ENCODE results near the gene SLC5A9.
"Not testable (repeated sequence)": the region's sequence is repeated elsewhere in the genome, so short reads cannot be mapped to it uniquely, and the experiment has no call there.

The SLC5A9 gene
- 0 reads per million in 2 donors for total RNA-seq

DNA sequence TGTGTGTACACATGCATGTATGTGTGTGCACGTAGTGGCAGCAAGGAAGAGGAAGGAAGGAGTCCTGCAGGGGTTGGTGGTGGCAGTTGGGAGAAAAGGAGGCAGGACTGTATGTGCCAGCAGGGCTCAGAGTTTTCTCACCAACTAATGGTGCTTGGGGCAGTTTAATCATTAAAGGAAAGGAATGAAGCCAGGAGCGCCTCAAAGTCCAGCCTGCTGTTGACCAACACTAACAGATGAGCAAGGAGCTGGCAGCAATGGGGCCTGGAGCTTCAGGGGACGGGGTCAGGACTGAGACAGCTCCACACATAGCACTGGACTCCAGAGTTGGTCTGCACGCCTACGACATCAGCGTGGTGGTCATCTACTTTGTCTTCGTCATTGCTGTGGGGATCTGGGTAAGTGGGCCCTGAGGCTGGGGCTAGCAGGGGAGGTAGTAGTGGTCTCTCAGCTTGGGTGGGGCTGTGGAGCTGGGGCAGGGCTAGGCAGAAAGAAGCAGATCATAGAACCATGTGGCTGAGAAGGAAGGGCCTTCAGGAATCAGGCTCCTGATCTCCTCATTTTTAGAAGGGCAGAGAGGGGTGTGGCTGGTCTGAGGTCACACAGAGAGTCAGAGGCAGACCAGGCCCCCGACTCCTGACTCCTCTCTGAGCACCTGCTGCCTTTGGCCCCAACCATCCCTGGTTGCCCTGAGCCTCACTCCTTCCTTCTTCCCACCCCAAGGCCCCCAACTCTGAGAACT lies at the start of gene SLC5A9:
Gene SLC5A9, plus strand, starts transcription at position 216 of the 742 bp plus-strand sequence. Its CDS starts 21 bp downstream, at position 237.
- no peak for DNase-seq

DNA sequence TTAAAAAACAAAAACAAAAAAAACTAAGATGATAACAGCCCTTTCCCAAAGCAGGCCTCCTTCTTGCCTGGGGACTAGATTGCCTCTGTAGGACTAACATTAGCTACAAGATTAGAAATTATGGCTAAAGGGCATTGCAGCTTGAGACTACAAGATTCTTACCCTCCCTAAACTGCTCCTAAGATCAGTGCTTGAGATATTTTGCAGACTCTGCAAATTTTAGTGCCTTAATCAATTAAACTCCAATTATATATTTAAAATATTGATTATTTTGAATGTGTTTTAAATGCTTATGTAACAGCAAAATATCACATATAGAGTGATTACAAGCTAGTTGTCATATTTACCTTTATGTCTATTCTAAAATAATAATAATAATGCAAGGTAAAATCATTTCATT lies 47.4 kb upstream of the SLC5A9 start:
- no peak for DNase-seq

DNA sequence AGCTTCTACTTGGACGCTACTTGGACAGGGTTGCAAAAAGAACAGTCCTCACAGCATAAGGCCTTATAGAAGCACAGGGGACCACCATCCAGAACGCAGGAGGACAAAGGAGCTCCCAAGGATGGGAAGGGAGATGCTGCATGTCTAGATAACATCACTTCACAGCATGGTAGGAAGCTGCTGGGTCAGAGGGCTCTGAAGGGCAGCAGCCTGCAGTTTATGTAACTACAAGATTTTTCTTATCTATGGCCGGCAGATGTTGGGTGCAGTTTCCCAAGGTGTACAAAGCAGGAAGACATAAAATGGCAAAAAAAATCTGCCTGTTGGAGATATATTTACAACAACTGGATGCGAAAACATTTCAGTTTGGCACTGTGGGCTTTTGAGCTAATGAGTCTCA lies 45.3 kb upstream of the SLC5A9 start:
- DNase-seq: no peak

DNA sequence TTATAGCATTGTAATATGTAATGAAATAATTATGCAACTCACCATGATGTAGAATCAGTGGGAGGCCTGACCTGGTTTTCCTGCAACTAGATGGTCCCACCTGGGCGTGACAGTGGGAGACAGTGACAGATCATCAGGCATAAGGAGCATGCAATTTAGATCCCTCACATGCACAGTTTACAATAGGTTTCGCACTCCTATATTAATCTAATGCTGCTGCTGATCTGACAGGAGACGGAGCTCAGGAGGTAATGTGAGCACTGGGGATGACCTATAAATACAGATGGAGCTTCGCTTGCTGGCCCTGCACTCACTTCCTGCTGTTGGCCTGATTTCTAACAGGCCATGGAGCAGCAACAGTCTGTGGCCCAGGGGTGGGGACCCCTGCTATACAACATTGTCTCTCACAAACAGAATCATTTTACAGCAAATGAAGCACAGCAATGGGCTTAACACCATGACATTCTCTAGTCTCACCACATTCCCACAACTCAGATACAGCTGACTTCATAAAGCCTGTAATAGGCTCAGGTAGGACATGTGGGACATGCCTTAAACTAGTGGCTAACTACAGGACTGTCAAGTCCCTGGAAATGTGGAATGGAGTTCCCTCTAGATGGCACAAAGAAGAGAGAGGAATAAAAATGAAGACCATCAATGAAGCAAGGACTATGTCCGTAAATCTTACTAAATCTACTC lies 40.7 kb upstream of the SLC5A9 start:
- DNase-seq: no peak

DNA sequence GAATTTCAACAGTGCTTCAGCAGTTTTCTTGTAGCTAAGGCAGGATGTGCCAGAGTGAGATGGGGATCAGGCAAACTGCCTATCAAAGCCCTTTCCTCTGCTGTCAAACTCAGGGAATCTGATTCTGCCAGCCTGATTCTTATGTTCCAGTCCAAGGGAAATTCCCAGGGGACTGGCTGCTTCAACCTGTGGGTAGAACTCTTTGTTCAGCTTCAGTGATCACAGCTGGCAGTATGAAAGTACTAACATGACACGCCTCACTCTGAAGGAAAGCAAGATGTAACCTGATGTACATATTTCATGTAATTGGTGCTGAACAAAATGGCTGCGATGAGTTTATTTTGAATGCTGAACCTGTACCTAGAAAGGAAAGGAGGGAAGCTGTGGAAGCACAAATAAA lies 40.1 kb upstream of the SLC5A9 start:
- DNase-seq: no peak

DNA sequence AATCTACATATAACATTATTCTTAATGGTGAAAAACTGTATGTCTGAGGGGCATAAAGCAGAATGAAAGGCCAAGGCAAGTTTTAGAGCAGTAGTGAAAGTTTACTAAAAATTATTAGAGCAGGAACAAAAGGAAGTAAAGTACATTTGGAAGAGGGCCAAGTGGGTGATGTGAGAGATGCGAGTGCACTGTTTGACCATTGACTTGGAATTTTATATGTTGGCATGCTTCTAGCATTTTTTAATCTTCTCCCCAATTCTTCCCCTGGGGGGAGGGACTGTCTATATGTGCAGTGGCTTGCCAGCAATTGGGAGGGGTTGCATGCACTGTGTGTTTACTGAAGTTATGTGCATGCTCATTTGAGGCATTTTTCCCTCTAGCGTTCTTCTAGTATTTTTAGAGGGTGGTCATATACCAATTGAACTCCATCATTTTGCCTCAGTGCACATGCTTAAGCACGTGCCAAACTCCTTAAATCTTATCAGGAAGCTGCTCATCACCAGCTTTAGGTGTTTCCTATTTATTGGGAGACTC lies 36.1 kb upstream of the SLC5A9 start:
- no peak for DNase-seq

DNA sequence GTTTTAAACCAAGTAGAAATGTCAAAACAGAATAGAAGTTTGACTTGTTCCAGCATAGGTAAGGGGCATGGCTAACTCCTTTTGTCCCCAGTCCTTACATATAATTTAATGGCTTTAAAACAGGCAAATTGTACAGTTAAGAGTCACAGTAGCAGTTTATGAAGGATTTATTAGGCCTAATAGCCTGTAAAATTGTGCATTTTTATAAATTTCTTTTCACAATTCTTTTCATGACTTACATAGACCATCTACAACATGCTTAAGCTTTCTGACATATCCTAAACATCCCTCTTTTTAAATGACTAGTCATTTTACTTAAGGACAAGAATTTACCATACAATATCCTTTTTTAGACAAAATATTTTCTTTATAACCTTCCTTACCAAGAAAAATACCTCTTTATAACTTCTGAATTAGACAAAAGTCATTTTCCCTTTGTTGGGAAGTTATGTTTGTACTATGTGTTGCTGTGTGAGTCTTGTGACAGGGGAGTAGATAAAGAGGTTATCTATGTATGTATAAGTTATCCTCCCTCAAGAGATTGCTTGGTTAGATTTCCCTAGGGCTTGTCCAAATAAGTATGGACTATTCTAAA lies 34.5 kb upstream of the SLC5A9 start:
- DNase-seq: no peak

DNA sequence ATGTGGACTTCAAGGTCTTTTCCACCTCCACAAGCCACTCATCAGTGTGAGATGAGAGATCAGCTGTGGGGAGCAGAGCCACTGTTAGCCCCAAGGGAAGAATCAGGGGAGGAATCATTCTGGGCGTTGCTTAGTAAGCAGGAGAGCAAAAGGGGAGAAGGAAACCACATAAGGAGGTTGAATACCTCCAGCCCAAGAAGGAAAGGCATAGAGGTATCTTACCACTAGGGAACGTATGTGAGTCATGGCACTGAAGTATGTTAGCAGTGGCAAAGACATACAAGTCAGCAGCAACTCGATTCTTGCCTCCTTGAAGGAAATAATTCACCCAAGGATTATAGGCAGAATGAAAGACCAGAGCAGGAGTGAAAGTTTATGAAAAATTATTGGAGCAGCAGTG lies 31.6 kb upstream of the SLC5A9 start:
- no peak for DNase-seq

DNA sequence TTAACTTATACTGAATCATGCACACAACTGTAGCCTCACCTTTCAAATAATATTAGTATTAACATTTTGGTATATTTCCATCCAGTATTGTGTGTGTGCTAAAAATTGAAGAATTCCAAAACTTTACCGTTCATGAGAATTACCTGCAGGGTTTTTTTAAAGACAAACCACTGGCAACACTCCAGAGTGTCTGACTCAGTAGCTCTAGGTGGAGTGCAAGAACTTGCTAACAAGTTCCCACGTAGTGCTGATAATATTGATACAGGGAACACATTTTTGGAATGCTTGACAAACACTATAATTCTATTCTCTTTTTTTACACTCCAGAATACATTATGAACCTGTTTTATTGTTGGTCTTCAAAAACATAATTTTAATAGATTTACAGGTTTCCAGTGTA lies 27.7 kb upstream of the SLC5A9 start:
- DNase-seq: no peak

DNA sequence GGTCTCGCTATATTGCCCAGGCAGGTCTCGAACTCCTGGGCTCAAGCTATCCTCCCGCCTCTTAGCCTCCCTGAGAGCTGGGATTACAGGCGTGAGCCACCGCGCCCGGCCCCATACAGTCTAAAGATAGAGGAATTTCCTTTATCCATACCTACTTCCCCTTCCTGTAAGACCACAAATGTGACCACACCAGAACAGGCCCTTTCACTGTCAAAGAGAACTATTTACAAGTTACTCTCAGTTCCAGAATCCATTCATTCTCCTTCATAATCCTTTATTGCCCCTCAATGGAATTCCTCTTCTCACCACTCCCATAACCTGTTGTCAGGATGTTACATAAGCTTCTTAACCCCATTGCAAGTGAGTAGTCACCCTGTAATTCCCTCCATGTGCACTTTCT lies 26.3 kb upstream of the SLC5A9 start:
- DNase-seq: no peak

DNA sequence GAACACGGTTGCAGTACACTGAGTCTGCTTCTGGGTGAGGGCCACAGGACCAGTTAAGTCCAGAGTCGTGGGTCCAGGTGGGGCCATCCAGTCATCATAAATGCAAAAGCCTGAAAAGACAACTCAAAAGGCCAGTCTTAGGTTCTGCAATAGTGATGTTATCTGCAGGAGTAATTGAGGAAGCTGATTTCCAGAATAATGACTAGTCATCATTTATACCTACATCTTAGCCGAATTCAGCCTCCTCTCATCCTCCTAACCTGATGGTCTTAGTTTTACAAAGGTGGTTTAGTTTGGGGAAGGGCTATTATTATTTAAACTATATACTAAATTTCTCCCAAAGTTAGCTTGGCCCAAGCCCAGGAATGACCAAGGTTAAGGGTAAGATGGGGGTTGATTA lies 23.5 kb upstream of the SLC5A9 start:
- DNase-seq: no peak

DNA sequence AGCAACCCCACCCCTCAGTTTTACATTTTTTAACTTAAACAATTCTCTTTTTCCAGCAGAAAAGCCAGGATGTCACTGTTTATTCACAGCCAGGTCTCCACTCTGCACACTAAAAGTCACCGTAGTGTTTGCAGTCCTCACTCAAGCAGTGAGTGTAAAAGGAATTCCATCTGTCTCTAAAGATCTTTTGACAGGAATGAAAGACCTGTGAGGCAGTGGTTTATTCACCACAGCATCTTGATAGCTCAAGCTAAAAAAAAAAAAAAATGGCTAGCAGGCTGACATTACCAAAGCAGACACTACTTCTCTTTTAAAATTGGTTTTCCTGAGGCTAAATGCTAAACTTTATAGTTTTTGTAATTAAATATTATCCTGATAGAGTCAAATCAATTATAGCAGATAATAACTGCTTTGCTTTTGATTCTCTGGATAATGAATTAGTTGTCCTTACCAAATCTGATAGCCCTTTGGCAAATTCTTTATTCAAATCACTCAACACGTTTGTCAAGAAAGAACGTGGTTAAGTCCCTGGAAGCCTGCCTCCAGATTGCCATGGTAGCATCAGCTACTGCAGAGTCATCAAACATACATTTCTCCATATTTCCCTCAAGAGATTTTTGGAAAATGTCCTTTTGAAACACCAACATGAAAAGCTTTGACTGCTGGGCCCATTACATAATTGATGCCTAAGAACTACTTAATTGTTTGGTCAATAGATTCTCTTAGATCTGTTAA lies 22.2 kb upstream of the SLC5A9 start:
- DNase-seq: no peak

DNA sequence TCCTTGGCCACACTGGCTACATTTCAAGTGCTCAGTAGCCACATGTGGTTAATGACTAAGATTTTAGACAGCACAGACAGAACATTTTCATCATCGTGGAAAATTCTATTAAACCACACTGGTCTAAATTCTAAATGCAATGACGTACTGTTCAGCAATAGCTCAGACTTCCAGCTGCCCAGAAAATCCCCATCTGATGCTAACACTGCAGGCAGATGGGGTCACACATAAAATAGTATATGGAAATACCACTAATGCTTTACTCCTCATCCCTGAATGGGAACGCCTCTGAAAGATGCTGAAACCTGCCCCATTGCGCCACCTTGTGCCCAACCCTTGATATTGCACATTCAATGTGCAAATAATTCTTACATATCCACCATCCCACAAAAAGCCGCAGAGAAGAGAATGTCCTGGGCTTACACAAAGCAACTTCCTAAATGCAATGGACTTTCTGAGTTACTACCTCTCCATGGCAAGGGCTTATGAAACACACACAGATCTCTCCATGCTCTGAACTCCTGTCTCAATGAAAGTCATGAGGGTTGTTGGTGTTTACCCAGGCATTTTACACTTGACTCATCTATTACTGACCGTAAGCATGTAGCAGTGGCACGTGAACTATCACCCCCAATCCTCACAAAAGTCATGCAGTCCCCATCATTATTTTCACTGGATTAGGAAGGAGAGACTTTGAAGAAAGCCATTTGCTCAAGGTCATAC lies 20.3 kb upstream of the SLC5A9 start:
- DNase-seq: no peak

DNA sequence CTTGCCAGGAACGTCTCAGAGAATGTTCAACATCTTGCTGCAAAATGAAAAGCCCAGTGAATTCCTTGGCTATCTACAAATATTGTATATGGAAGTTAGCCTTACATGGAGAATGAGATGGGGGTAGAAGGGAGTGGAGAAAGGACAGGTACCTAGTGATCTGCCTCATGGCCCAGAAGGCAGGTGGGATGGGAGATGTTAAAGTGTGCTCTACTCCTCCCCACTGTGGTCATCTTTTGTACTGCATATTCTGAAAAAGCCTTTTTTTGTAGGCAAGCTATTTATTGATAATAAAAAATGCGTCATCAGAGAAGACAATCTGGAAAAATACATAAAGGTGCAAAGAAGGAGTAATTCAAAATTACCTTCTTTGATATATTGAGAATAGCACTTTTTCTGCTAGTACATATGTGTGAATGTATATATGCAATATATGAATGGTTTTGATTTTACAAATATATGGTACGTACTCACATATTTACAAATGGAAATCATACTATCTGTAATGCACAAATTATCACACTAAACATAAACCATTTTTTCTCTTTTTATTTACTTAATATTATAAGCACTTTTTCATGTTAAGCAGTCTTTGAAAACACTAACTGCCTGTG lies 19.1 kb upstream of the SLC5A9 start:
- DNase-seq: no peak

DNA sequence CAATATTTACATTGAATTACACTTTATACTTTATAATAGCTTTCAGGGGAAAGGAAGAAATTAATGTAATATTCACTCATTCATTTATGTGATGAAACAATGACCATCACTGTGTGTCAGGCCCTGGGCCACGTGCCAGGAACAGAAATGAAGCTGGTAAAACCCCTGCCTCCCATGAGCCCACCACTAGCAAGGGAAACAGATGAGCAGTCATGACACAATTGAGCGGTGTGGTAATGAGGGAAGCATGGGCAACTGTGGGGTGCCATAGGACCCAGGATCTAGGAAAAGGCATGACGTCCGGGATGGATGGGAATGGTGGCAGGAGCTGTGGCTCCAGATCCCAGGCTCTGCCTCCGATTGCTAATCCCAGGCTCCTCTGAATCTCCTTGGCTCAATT lies 17.0 kb upstream of the SLC5A9 start:
- DNase-seq: no peak

DNA sequence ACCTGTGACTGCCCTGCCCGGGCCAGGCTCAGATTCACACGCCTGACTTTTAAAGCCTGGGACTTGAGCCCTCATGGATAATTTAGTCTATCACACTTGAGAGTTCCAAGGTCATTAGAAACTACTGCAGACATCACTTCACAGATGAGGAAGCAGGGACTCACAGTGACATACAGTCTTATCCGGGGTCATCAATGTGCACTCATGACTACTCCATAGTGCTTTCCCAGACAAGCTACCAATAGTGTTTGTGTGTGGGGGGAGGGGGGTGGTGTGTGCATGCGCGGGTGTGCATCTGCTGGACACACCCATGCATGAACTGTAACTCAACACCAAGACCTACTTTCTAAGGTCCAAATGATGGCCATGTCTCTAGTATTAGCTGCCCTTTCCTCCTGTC lies 16.1 kb upstream of the SLC5A9 start:
- no peak for DNase-seq

DNA sequence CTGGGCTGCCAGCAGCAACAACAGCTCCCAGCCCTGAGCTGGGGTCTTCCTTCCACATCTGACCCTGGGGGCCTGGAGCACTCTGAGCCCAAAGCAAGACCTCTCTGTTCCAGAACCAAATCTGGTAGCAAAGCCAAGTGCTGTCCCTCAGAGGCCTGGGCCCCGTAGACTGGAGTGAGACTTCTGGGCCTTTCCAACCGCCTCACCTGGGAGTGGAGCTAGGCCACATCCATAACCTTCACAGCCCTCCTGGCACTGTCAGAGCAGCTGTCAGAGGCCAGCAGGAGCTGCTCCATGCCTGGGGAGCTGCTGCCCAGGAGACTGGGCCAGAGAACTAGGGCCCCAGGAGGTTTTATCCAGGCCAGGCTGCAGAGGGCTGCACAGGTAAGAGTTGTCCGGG lies 15.4 kb upstream of the SLC5A9 start:
- no peak for DNase-seq

DNA sequence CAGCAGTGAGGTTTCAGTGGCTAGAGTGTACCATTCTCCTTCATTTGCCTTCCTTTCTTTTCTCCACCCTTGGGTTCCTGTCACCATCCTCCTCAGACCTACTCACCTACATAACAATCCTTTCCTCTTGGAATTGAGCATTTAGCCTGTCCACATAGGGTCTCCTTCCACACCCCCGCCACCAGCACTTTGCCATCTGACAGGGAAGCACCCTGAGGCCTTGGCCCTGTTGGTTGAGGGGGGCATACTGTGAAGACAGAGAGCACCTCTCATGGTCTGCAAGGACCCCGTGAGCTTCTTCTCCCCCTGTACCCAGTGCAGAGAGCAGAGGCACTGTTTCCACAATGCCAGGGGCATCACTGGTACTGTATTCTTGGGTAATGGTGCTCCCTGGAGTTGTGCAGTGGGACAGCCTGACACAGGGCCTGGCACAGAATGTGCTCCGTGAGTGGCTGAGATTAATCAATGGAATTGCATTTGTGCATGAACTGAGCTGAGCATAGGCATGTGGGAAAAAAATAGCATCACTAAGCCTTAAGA lies 14.9 kb upstream of the SLC5A9 start:
- no peak for DNase-seq

DNA sequence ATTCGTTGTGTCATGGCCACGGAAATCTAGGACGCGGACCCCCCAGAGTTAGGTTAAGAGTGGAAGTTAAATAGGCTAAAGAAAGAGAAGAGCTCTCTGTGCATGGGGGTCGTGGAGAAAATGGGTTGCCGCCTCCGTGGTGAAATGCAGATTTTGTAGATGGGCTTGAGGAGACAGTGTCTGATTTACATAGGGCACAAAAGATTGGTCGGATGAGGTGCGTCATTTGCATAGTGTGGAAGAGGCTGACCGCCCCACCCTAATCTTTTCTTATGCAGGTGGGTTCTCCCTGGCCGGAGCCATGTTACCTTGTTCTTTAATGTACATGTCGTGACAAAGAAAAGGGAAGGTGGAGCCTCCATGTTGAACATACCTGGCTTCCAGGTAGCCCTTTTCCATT lies 14.3 kb upstream of the SLC5A9 start:
- no peak for DNase-seq

DNA sequence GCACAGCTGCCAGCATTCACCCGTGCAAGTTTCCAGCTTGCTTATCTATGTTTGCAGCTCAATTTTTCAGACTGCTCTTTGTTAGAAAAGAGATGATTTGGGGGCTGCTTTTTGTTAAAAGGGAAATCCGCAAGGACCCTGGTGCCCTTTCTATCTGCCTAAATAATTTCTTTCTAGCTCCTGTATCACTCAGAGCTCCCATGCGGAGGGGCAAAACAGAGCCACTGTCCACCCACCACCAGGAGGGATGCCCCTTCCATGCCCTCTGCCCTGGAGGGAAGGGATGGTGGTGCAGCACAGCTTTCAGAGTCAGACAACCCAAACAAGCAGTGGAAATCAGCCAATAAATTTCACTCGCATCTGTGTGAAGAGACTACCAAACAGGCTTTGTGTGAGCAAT lies 13.9 kb upstream of the SLC5A9 start:
- no peak for DNase-seq

DNA sequence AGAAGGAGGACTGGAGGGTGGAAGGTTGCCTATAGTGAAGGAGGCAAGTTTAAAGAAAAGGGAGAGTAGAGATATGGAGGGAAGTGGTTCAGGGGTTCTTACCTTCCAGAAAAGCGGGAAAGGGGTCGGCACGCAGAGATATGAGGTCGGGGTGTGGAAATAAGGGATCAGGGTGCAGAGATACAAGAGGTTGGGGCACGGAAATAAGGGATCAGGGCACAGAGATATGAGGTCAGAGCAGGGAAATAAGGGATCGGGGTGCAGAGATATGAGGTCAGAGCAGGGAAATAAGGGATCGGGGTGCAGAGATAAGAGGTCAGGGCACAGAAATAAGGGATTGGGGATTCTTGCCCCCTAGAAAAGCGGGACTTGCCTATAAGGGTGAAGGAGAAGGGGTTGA lies 9.1 kb upstream of the SLC5A9 start:
- DNase-seq: not testable (repeated sequence)

DNA sequence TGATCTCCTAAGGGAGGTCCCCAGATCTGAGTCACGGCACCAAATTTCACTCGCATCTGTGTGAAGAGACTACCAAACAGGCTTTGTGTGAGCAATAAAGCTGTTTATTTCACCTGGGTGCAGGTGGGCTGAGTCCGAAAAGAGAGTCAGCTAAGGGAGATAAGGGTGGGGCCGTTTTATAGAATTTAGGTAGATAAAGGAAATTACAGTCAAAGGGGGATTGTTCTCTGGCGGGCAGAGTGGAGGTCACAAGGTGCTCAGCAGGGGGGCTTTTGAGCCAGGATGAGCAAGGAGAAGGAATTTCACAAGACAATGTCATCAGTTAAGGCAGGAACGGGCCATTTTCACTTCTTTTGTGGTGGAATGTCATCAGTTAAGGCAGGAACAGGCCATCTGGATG lies 8.2 kb upstream of the SLC5A9 start:
- DNase-seq: not testable (repeated sequence)

Data from activated gamma-delta T cell (primary cell).